ENCODE data around the gene NDUFS5. TPM values are rescaled to one million over a fixed set of nuclear protein-coding genes. Genes with fewer than 3 reads are reported as not detected.
A peak's percentile ranks its signal among the peaks of the same experiment; 100 is the strongest.
"Not testable (repeated sequence)": the region's sequence is repeated elsewhere in the genome, so short reads cannot be mapped to it uniquely, and the experiment has no call there.

Gene NDUFS5
- 100 to 1,000 TPM; 390 to 517 (median 431) TPM for polyA plus RNA-seq

DNA sequence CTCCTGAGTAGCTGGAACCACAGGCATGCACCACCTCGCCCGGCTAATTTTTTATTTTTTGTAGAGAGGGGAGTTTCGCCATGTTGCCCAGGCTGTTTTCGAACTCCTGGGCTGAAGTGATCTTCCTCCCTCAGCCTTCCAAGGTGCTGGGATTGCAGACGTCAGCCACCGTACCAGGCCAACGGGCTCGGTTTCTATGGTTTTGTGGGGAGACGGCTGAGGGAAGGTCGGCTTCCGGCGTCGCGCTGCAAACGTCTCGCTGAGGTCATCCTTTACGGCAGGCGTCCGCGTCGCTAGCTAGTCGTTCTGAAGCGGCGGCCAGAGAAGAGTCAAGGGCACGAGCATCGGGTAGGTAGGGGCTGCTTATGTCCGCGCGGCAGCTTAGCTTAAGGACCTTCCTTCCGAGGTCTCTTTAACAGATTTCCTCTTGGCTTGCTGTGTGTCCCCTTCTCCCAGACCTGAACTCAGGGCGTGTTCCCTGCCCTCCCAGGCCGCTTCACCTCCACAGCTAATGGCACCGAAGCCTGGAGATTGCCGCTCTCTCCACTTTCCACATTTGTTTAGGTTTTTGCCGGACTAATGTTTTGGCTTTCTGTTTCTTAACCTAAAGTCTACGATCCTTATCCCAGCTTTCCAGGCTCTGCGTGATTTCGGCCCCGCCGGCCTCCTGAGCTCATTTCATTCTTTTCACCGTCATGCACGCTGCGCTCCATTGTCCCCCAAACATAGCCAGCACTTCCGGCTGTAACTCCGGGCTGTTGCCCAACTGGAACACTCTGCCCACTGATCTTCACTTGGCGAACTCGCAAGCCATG is at the start of gene NDUFS5:
NDUFS5 (plus strand) TSS at position 300 of the 815 bp plus-strand sequence. CDS start 2,375 bp downstream, outside the sequence.
- H3K4me1 Mint-ChIP-seq, result peaks cover 26 to 35% of the 10 kb centered on the region in 2 donors
- peak within 1 kb of the TSS; percentile 92 to 99 (median 96) for H3K27ac Mint-ChIP-seq
- DNase-seq, result peak; percentile 82 to 85 (median 84)
- no peaks in the 10 kb centered on the region for H3K9me3 Mint-ChIP-seq
- H3K27me3 Mint-ChIP-seq (ENCODE audit: low read depth in 3 of 3), result peaks cover 6 to 15% (median 9%) of the 10 kb centered on the region in 3 donors
- H3K4me3 Mint-ChIP-seq, result peak within 1 kb of the TSS; percentile 89 to 100 (median 97)
- H3K36me3 Mint-ChIP-seq, result peaks cover 5 to 10% (median 8%) of the 10 kb centered on the region in 3 donors

DNA sequence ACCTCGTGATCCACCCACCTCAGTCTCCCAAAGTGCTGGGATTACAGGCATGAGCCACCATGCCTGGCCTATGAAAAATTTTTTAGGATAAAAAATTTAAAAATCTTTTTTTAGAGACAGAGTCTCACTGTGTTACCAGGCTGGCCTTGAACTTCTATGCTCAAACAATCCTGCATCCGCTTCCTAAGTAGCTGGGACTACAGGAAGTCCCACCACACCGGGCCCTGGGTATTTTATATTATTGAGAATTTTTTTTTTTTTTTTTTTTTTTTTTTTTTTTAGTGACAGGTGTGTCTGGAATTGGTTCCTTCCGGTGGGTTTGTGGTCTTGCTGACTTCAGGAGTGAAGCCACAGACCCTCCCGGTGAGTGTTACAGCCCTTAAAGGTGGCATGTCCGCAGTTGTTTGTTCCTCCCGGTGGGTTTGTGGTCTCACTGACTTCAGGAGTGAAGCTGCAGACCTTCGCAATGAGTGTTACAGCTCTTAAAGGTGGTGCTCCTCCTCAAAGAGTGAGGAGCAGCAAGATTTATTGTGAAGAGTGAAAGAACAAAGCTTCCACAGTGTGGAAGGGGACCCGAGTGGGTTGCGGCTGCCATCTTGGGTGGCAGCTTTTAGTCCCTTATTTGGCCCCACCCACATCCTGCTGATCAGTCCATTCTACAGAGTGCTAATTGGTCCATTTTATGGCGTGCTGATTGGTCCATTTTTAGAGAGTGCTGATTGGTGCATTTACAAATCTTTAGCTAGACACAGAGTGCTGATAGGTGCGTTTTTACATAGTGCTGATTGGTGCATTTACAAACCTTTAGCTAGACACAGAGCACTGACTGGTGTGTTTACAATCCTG is 48.5 kb upstream of the NDUFS5 start:
- Mint-ChIP-seq H3K27me3 (ENCODE audit: low read depth in 3 of 3) (peaks cover 9 to 16% (median 10%) of the 10 kb centered on the region in 3 donors), H3K9me3 (peaks cover 2 to 15% (median 8%) of the 10 kb centered on the region in 6 donors), H3K27ac (peak overlapping the region in 5 of 6 donors; percentile 11 to 83 (median 56)), H3K4me3 (peak overlapping the region in 4 of 5 donors; percentile 12 to 67 (median 58))
- not testable (repeated sequence) for H3K4me1 Mint-ChIP-seq, H3K36me3 Mint-ChIP-seq
- peak; percentile 50 to 63 (median 57) for DNase-seq

DNA sequence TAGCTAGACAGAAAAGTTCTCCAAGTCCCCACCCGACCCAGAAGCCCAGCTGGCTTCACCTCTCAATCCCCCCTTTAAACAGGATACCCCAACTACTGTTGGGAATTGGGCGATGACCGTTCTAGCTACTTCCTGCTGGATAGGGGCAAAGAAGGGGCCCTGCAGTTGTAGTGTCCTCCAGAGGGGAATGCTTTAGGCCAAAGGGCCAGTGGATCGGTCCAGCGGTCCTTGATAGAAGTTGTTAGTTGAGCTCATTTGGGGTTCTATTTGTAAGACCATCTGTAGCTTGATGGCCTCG is 48.0 kb upstream of the NDUFS5 start:
- H3K4me3 Mint-ChIP-seq, H3K36me3 Mint-ChIP-seq: not testable (repeated sequence)
- peak overlapping the region in 2 of 6 donors; percentile 15 to 62 for H3K27ac Mint-ChIP-seq

DNA sequence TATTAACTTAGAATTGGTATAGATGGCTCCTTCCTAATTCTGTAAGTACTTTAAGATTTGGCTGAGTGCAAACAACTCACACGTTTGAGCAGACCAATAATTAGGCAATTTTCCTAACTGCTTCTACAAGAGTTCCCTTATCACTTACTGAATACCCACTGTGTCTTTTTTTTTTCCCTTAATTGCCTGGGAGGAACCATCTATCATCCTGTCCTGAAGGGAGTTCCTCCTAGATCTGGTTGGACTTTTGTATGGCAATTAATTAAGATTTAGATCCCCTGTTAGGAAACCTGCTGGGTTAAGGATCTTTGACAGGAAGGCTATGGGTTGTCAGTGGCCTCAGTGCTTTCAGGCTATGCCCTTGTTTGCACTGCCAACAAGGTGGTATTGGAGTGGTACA is 46.8 kb upstream of the NDUFS5 start:
- Mint-ChIP-seq H3K9me3 (peaks cover 2 to 15% (median 8%) of the 10 kb centered on the region in 6 donors), H3K27me3 (ENCODE audit: low read depth in 3 of 3) (peaks cover 9 to 16% (median 10%) of the 10 kb centered on the region in 3 donors)
- not testable (repeated sequence) for H3K4me1 Mint-ChIP-seq, H3K4me3 Mint-ChIP-seq, H3K27ac Mint-ChIP-seq, H3K36me3 Mint-ChIP-seq, DNase-seq

More for the DNA sequence above, 48.0 kb upstream of the NDUFS5 start:
- H3K9me3 Mint-ChIP-seq, result peaks cover 2 to 15% (median 8%) of the 10 kb centered on the region in 6 donors
- not testable (repeated sequence) for H3K4me1 Mint-ChIP-seq
- peak in 1 of 3 donors; percentile 12 for DNase-seq
- H3K27me3 Mint-ChIP-seq (ENCODE audit: low read depth in 3 of 3), result peaks cover 9 to 16% (median 10%) of the 10 kb centered on the region in 3 donors

DNA sequence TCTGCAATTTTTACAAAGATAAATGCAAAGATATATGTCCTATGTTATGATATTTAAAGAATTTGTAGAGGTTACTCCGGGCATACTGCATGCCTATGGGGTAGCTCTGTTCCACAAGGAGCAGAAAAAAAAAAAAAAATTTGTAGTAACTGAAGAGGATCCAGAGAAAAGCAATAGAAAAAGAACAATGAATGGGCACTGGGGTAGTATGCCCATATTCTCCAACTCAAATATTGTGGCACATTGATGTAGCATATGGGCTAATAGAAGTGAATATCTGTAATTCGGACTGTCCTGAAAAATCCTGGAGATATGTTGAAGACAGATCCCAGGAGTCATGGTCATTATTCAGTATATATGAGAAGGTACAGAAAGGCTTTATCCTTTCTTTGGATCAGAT is 36.2 kb upstream of the NDUFS5 start:
- Mint-ChIP-seq H3K27me3 (ENCODE audit: low read depth in 3 of 3) (peaks cover 2 to 16% (median 4%) of the 10 kb centered on the region in 3 donors), H3K36me3 (peaks cover 0 to 2% (median 0%) of the 10 kb centered on the region in 3 donors), H3K4me3 (peak overlapping the region; percentile 72 to 88 (median 78)), H3K27ac (peak overlapping the region; percentile 80 to 95 (median 88)), H3K4me1 (peaks cover 28 to 38% of the 10 kb centered on the region in 2 donors), H3K9me3 (no peaks in the 10 kb centered on the region)
- DNase-seq, result no peak

DNA sequence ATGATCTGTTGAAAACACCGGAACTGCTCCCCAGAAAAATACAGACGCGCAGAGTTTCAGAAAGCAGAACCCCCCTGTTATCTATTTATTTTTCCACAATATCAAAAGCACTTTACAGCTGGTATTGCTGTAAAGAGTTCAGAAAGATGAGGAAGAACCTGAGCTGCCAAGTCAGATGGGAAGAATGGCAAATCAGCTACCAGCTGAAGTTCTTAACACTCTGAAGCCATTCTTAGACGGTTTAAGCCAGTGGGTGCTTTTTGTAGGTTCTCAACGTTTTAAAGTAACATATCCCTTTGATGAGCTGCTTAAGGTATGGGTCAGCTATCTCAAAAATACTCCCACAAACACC is 35.8 kb upstream of the NDUFS5 start:
- Mint-ChIP-seq H3K4me3 (peak overlapping the region; percentile 72 to 88 (median 78)), H3K27me3 (ENCODE audit: low read depth in 3 of 3) (peaks cover 2 to 16% (median 4%) of the 10 kb centered on the region in 3 donors), H3K27ac (peak overlapping the region; percentile 80 to 95 (median 88)), H3K4me1 (peaks cover 31 to 41% of the 10 kb centered on the region in 2 donors), H3K9me3 (no peaks in the 10 kb centered on the region), H3K36me3 (peaks cover 0 to 4% (median 3%) of the 10 kb centered on the region in 3 donors)
- DNase-seq, result no peak

DNA sequence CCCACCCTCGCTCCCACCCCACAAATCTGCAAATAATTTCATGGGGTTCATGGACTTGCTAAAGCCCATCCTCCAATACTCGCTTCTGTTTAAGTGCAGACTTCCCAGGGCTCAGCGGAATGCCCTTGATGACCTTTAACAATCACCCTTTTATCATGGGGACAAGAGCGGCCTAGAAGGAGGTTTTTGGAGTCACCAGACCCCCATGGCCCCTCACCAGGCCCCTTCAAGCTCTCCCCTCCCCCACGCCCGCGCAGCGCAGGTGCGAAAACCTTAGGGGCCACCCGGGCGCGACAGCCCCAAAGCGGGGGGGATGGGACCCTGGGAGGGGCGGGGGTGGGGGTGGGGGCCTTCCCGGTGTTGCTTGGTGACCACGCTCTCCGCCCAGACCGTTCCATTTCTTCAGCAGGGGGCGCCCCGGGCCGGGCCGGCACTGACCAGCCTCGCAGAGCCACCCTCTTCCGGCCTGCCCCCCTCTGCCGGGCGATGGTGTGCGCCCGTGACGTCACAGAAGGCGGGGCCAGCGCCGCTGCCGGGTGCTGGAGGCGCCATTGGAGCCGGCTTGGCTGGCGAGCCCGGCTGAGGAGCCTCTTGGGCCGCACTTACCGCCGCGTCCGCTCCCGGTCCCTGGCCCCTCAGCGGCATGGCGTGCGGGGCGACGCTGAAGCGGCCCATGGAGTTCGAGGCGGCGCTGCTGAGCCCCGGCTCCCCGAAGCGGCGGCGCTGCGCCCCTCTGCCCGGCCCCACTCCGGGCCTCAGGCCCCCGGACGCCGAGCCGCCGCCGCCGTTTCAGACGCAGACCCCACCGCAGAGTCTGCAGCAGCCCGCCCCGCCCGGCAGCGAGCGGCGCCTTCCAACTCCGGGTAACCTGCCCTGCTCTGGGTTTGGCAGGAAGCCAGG is 35.2 kb upstream of the NDUFS5 start, which contains the start of gene AKIRIN1:
AKIRIN1 (plus strand) TSS at position 539 of the 900 bp plus-strand sequence; CDS start at position 644, 105 bp downstream.
- Mint-ChIP-seq H3K4me3 (peak within 1 kb of the TSS; percentile 72 to 88 (median 86)), H3K27me3 (ENCODE audit: low read depth in 3 of 3) (peaks cover 1 to 16% (median 2%) of the 10 kb centered on the region in 3 donors), H3K27ac (peak within 1 kb of the TSS; percentile 80 to 95 (median 92)), H3K36me3 (peaks cover 0 to 5% (median 4%) of the 10 kb centered on the region in 3 donors), H3K9me3 (no peaks in the 10 kb centered on the region), H3K4me1 (peaks cover 34 to 45% of the 10 kb centered on the region in 2 donors)
- DNase-seq, result peak; percentile 98 to 99 (median 98)

DNA sequence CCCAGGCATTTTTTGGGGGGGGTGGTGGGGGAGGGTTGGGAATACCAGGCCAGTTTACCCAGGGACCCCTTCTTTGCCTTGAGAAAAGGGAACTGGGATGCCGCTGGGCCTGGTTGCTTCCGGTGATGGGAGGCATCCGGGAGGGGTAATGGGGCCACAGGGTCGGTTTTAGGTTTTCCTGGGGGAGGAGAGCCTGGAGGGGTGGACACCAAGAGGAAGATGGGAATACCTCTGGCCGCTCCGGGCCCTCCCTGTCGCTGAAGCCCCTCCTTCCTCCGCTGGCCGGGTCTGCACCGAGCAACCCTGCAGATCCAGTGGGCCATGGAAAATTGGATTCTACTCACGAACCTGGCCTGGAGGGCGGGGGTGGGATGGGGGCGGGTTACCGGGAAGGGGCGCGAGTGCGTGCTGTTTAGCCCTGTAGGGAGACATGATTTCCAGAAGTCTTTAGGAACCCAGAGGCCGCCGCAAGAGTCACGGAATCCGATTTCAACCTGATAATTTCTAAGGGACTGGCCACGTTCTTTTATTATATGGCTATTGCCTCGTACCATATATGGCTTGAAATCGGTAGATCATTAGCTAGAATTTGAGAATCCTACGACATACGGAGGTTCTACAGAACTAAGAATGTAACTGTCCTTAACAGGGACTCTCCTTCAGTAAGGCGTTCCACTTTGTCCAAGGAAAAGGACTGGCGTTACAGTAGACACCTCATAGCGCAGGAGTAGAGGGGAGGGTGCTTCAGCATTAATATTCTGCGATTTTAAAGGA is 34.3 kb upstream of the NDUFS5 start:
- Mint-ChIP-seq H3K4me3 (peak overlapping the region; percentile 72 to 88 (median 86)), H3K27ac (peak overlapping the region; percentile 77 to 92 (median 86)), H3K9me3 (no peaks in the 10 kb centered on the region), H3K36me3 (peaks cover 0 to 5% (median 4%) of the 10 kb centered on the region in 3 donors), H3K4me1 (peaks cover 40 to 52% of the 10 kb centered on the region in 2 donors), H3K27me3 (ENCODE audit: low read depth in 3 of 3) (peaks cover 0 to 16% (median 2%) of the 10 kb centered on the region in 3 donors)
- no peak for DNase-seq

DNA sequence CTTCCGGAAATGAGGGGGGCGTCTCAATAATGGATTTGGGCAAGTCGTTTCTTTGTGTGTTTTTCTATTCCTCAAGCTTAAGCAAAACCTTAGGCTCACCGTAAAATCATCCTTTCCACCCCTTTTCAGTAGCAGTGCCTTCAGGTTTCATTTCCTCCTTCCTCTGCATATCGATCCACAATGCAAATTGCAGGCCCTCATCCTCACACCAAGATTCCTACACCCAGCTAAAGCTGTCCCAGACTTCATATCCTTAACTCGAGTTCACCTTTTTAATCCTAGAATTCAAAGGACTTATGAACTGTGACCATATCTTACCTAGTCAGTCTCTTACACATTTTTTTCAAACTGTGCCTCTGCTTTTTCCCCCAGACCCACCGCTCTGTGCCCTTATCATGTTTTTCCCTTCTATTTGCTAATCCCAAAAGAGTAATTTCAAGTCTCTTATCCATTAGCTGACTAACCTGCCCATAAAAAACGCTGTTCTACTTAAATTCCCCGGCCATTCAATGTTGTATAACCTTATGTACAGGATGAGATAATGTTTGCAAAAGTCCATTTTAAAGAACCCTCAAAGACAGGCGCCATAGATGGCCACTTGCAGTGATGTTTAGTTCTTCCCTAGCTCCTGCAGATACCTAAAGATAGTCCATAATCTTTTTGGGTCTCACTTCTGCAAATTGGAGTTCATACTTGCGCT is 33.6 kb upstream of the NDUFS5 start:
- peak overlapping the region; percentile 77 to 92 (median 86) for H3K27ac Mint-ChIP-seq
- peaks cover 47 to 59% of the 10 kb centered on the region in 2 donors for H3K4me1 Mint-ChIP-seq
- peak overlapping the region; percentile 72 to 88 (median 86) for H3K4me3 Mint-ChIP-seq
- H3K36me3 Mint-ChIP-seq, result peaks cover 0 to 5% (median 4%) of the 10 kb centered on the region in 3 donors
- H3K9me3 Mint-ChIP-seq, result no peaks in the 10 kb centered on the region
- DNase-seq, result no peak
- peaks cover 0 to 16% (median 2%) of the 10 kb centered on the region in 3 donors for H3K27me3 Mint-ChIP-seq (ENCODE audit: low read depth in 3 of 3)

DNA sequence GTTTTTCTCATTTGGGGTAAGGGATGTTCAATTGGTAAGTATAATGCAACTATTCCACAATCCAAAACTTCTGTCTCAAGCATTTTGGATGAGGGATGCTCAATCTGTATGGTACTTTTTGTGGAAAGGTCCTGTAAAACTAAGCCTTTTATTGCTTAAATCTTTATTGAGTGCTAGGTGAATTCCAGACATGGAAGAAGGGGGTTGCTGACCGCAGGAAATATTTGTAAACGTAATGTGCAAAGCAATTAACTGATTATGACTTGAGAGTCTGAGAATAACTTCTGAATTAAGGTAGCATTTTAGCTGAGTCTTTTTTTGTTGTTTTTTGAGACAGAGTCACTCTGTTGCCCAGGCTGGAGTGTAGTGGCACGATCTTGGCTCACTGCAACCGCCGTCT is 32.0 kb upstream of the NDUFS5 start:
- H3K4me1 Mint-ChIP-seq, result peaks cover 58 to 72% of the 10 kb centered on the region in 2 donors

DNA sequence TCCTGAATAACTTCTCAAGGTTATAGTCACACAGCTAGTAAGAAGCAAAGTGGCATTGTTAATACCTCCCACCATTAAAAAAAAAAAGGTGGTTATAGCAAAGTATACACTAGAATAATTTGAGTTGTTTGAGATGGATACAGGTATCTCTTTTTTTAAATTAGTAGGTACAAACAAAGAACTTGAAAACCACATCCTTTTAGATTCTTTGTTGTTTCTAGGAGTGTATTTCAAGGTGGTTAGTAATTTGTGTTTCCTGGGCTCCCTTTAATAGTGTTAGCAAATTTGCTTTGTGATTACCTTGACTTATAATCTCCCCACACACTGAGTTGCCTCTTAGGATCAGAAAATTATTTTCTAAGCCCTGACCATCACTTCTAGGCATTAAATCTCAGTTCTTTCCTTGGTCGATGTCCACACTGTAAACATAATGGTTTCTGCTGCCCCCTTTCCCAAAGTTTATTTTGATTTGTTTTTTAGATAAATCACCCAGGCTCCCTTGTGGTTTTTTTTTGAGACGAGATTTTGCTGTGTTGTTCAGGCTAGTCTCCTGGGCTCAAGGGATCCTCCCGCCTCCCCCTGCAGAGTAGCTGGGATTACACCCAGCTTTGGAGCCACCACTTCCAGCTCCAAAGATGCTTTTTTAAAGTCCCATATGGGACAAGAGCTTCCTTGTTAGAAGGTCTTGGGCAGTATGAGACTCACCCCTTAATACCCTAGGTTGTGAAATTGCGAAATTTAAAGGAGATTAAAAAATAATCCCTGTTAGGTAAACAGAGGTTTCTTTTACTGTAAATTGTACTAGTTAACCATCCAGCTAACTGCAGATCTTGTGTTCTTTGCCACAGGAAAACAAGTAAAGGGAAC is 28.9 kb upstream of the NDUFS5 start:
- Mint-ChIP-seq H3K9me3 (no peaks in the 10 kb centered on the region), H3K36me3 (peaks cover 14 to 18% (median 15%) of the 10 kb centered on the region in 3 donors), H3K27ac (peak overlapping the region; percentile 37 to 88 (median 74)), H3K27me3 (ENCODE audit: low read depth in 3 of 3) (peaks cover 0 to 2% (median 0%) of the 10 kb centered on the region in 3 donors), H3K4me1 (peaks cover 53 to 66% of the 10 kb centered on the region in 2 donors), H3K4me3 (peak overlapping the region in 4 of 5 donors; percentile 31 to 41 (median 38))
- DNase-seq, result no peak

More for the DNA sequence above, 32.0 kb upstream of the NDUFS5 start:
- peaks cover 4 to 5% (median 5%) of the 10 kb centered on the region in 3 donors for H3K36me3 Mint-ChIP-seq
- no peaks in the 10 kb centered on the region for H3K9me3 Mint-ChIP-seq
- peak overlapping the region in 3 of 5 donors; percentile 35 to 36 (median 35) for H3K4me3 Mint-ChIP-seq
- peak overlapping the region in 3 of 6 donors; percentile 30 to 46 (median 31) for H3K27ac Mint-ChIP-seq
- peaks cover 0 to 16% (median 2%) of the 10 kb centered on the region in 3 donors for H3K27me3 Mint-ChIP-seq (ENCODE audit: low read depth in 3 of 3)
- no peak for DNase-seq

All from immature natural killer cell (primary cell).